CD4-positive, alpha-beta T cell treated with Interleukin-6 at 100 ng/mL for 8 hours (primary cell): ENCODE data around the gene SPANXN2.
"Not testable (repeated sequence)": the region's sequence is repeated elsewhere in the genome, so short reads cannot be mapped to it uniquely, and the experiment has no call there.

Experiments used
- DNase-seq: peaks from one replicate; pipeline ENCODE4 v3.0.0-alpha.2; 2020; ENCODE audit warnings: mixed read lengths, low spot score

The SPANXN2 gene, protein sequence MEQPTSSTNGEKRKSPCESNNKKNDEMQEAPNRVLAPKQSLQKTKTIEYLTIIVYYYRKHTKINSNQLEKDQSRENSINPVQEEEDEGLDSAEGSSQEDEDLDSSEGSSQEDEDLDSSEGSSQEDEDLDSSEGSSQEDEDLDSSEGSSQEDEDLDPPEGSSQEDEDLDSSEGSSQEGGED

GRCh38 chrX:143720652-143721051 is at the start of gene SPANXN2:
Gene SPANXN2 (minus strand): TSS chrX:143720752. CDS start chrX:143720668, 84 bp downstream.
- not testable (repeated sequence) for DNase-seq

DNA sequence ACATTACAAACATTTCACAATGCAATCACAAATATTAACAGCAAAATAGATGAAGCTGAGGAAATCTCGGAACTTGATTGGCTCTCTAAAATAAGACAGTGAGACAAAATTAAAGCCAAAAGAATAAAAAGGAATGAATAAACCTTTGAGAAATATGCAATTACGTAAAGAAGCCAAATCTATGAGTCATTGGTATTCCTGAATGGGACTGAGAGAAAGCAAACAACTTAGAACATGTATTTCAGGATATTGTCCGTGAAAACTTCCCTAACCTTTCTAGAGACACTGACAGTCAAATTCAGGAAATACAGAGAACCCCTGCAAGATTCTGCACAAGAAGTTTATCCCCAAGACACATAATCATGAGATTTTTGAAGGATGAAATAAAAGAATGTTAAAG is 48.4 kb upstream of the SPANXN2 start:
- no peak for DNase-seq

DNA sequence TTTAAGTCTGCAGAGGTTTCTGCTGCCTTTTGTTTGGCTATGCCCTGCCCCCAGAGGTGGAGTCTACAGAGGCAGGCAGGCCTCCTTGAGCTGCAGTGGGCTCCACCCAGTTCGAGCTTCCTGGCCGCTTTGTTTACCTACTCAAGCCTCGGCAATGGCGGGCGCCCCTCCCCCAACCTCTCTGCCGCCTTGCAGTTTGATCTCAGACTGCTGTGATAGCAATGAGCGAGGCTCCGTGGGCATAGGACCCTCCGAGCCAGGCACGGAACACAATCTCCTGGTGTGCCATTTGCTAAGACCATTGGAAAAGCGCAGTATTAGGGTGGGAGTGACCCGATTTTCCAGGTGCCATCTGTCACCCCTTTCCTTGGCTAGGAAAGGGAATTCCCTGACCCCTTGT is 47.2 kb upstream of the SPANXN2 start:
- DNase-seq: not testable (repeated sequence)

- no peak for DNase-seq
Observed at GRCh38 chrX:143757887-143758286, 37.3 kb upstream of the SPANXN2 start.

GRCh38 chrX:143757375-143757774 is 36.8 kb upstream of the SPANXN2 start:
- no peak for DNase-seq

- DNase-seq: no peak
Observed at GRCh38 chrX:143754183-143754582, 33.6 kb upstream of the SPANXN2 start.

DNA sequence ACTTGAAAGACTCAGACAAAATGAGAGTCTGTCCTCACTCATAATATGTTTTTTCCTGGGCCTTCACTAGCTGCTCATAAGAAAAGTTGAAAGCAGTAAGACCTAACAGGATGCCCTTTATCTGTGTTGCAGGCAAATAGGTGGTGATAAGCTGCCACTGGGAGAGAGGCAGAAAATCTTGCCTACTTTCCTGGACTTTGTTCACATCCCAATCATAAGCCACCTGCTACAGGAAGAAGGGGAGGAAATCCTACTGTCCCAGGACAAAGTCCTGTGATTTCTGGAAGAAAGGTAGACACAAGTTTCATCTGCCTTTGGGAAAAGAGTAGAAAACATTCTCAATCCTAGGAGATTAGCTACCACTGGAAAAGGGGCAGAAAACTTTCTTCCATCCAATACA is 13.3 kb upstream of the SPANXN2 start:
- no peak for DNase-seq

DNA sequence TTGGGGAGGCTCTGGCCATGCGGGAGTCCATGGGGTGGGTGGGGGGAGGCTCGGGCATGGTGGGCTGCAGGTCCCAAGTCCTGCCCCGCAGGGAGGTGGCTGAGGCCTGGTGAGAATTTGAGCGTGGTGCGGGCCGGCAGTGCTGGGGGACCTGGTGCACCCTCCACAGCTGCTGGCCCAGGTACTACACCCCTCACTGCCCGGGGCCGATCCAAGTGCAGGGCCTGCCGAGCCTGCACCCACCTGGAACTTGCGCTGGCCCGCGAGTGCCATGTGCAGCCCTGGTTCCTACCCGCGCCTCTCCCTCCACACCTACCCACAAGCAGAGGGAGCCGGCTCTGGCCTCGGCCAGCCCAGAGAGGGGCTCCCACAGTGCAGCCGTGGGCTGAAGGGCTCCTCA is 5.7 kb upstream of the SPANXN2 start:
- DNase-seq: no peak

DNA sequence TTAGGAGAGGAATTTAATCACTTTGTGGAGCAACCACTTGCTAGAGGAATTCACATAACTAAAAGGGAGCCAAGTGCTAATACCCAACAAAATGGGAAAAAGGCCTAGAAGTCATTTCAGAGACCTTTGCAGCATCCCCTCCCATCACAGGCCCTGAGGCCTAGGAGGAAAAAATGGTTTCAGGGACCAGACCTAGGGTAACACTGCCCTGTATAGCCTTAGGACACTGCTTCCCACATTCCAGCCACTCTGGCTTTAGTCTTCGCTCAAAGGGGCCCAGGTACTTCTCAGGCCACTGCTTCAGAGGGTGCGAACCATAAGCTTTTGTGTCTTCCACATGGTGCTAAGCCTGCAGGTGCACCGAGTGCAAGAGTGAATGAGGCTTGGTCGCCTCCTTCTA is 19.1 kb downstream of the SPANXN2 start:
- no peak for DNase-seq

DNA sequence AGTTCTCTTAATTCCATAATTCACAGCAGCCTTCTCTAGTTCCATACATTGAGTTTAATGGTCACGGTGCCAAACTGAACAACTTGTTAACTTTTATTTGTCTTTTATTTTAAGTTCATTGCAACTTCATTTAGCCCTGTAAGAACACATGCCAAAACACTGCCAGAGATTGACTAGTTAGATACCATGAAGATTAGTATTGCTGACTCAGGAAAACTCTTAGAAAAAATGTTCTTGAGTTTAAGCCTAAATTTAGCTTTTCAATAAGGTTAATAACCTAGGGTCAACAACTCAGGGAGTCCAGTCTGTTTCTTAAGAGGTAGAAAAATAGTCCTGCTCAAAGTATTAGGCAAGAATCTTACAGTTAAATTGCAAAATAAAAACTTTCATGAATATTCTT is 25.7 kb downstream of the SPANXN2 start:
- DNase-seq: no peak

DNA sequence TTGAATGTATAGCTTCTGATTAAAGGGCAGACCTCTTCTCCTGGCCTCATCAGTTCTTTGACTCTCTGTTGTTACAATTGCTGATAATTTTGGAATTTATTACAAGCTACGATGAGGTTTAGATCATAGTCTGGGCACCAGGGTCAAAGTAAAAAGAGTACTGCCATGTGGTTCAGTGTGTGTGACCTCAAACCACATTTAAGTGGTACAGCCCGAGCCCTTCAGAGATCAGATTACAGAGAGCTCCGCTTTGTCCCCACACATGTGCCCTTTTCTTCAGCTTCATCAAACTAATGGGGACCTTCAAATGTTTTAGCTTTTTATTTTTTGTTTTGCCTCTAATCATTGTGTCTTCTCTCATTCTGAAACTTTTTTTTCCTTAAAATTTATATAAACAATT is 37.1 kb downstream of the SPANXN2 start:
- no peak for DNase-seq

DNA sequence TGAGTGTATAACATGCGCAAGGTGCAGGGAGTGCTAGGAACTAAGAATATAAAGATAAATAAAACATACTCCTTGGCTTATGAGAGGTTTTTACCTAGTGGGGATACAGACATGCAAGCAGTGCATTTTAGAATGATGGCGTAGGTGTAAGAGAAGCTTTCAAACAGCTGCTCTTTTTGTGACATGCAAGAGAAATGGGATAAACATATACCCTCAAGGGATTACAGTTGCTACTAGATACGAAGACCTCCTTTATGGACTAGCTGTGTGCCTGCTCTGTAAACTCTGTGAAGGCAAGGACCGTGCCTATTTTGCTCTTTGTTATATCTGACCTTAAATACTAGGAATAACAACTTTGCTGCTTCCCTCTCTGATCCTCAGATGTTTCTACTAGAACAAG is 45.6 kb downstream of the SPANXN2 start:
- no peak for DNase-seq

GRCh38 chrX:143669395-143669794 is 51.2 kb downstream of the SPANXN2 start:
- DNase-seq: no peak

GRCh38 chrX:143664302-143664701 is 56.2 kb downstream of the SPANXN2 start:
- no peak for DNase-seq

- DNase-seq: no peak
Observed at GRCh38 chrX:143663755-143664154, 56.8 kb downstream of the SPANXN2 start.
